ENCODE measurements around the gene LRRC9.

Gene LRRC9

GRCh38 chr14:60061371-60061770, 141.4 kb downstream of the LRRC9 start:
- no peaks in the 10 kb centered on the region for H3K9me3 ChIP-seq (ENCODE audit: control insufficient read depth, insufficient read depth, low read length)
- H3K9ac ChIP-seq (ENCODE audit: low read depth, low read length), result no peak overlapping the region
- H3K36me3 ChIP-seq (ENCODE audit: insufficient read depth, low read length), result no peaks in the 10 kb centered on the region
- H3K4me1 ChIP-seq (ENCODE audit: insufficient read depth, low read length), result no peaks in the 10 kb centered on the region

DNA sequence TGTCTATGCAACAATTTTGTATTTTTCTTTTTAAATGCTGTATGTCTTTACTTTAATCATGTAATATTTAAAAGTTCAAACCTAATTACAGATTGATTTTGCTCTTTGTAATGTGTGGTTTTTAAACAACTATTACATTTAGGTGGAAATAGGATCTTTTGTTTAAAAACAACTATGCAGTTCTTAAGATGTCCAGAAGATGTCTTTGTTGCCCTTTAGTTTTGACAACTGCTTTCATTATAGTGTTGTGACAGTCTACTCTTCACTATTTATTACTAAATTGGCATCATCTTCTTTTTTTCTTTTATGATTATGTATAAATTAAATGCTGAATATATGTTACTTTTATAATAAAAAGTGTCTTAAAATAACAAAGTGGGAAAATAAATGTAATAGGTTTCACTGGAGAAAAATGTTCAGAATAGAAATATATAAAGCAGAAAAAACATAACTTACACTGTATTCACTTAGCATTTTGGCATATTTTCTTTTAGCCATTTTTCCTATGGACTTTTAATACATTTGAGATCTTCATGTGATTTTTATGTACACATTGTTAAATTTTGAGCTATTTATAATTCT, 144.6 kb downstream of the LRRC9 start:
- Histone ChIP-seq H3K36me3 (ENCODE audit: insufficient read depth, low read length) (no peaks in the 10 kb centered on the region), H3K4me1 (ENCODE audit: insufficient read depth, low read length) (no peaks in the 10 kb centered on the region), H3K9me3 (ENCODE audit: control insufficient read depth, insufficient read depth, low read length) (no peaks in the 10 kb centered on the region), H3K9ac (ENCODE audit: low read depth, low read length) (no peak overlapping the region)

GRCh38 chr14:60067882-60068281, 147.9 kb downstream of the LRRC9 start:
- Histone ChIP-seq H3K36me3 (ENCODE audit: insufficient read depth, low read length) (no peaks in the 10 kb centered on the region), H3K9me3 (ENCODE audit: control insufficient read depth, insufficient read depth, low read length) (no peaks in the 10 kb centered on the region), H3K4me1 (ENCODE audit: insufficient read depth, low read length) (no peaks in the 10 kb centered on the region), H3K9ac (ENCODE audit: low read depth, low read length) (no peak overlapping the region)

GRCh38 chr14:60079723-60080122, 159.8 kb downstream of the LRRC9 start:
- Histone ChIP-seq H3K36me3 (ENCODE audit: insufficient read depth, low read length) (no peaks in the 10 kb centered on the region), H3K4me1 (ENCODE audit: insufficient read depth, low read length) (no peaks in the 10 kb centered on the region), H3K9ac (ENCODE audit: low read depth, low read length) (no peak overlapping the region), H3K9me3 (ENCODE audit: control insufficient read depth, insufficient read depth, low read length) (no peaks in the 10 kb centered on the region)

DNA sequence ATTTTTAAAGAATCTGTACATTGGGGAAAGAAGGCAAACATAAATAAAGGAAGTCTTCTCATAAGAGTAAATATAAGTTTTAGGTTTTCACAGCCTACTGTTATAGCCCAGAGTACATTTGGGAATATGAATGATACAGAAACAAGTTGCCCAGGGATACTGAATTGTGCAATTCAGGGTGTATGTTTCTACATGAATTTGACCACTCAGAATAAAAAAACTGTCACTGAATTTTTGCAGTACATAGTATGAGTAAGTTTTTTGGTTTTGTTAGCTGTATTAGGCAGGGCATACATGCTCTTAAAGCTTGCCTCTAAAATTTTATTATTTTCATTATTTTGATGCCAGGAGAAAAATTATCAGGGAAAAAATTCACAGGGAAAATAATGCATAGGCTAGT, 165.1 kb downstream of the LRRC9 start:
- Histone ChIP-seq H3K9ac (ENCODE audit: low read depth, low read length) (no peak overlapping the region), H3K36me3 (ENCODE audit: insufficient read depth, low read length) (no peaks in the 10 kb centered on the region), H3K4me1 (ENCODE audit: insufficient read depth, low read length) (no peaks in the 10 kb centered on the region), H3K9me3 (ENCODE audit: control insufficient read depth, insufficient read depth, low read length) (no peaks in the 10 kb centered on the region)

- Histone ChIP-seq H3K9me3 (ENCODE audit: control insufficient read depth, insufficient read depth, low read length) (no peaks in the 10 kb centered on the region), H3K4me1 (ENCODE audit: insufficient read depth, low read length) (no peaks in the 10 kb centered on the region), H3K9ac (ENCODE audit: low read depth, low read length) (no peak overlapping the region), H3K36me3 (ENCODE audit: insufficient read depth, low read length) (no peaks in the 10 kb centered on the region)
These were observed 165.7 kb downstream of the LRRC9 start for GRCh38 chr14:60085693-60086092.

DNA sequence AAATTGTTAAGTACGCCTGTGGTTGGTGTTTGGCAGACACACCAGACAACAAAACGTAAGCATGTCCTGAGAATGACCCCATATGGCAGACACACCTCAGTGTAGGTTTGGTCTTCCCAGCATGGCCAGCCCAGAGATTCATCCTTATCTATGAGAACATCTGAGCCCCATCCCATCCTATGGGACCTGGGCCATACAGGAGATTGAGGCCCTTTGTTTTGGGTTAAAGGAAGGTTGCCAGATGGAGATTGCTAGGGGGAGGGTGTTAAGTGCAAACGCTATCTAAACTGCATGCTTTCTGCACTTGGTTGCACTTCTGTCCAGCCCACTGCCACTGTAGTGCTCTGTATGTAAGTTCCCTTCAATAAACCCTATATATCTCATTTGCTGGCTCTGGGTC, 167.7 kb downstream of the LRRC9 start:
- no peaks in the 10 kb centered on the region for H3K36me3 ChIP-seq (ENCODE audit: insufficient read depth, low read length)
- H3K9me3 ChIP-seq (ENCODE audit: control insufficient read depth, insufficient read depth, low read length), result no peaks in the 10 kb centered on the region
- no peak overlapping the region for H3K9ac ChIP-seq (ENCODE audit: low read depth, low read length)
- H3K4me1 ChIP-seq (ENCODE audit: insufficient read depth, low read length), result no peaks in the 10 kb centered on the region

DNA sequence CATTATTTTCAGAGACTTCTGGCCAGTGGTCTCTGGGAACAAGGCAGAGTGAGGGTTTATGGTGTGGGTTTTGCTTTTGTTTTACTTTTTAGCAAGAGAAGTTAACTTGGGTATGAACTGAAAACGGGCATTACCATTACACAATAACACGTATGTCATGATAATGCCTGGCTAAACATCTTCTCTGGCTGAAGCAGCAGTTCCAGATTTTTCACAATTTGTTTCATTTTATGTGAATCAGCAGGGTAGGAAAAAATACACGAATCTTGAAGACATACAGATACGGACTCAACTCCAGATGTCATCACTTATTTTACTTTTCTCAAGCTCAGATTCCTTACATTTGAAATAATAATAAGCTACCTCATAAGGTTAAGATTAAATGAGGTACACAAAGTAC, 169.3 kb downstream of the LRRC9 start:
- Histone ChIP-seq H3K36me3 (ENCODE audit: insufficient read depth, low read length) (no peaks in the 10 kb centered on the region), H3K9me3 (ENCODE audit: control insufficient read depth, insufficient read depth, low read length) (no peaks in the 10 kb centered on the region), H3K4me1 (ENCODE audit: insufficient read depth, low read length) (no peaks in the 10 kb centered on the region), H3K9ac (ENCODE audit: low read depth, low read length) (no peak overlapping the region)

GRCh38 chr14:60090864-60091519, 171.0 kb downstream of the LRRC9 start:
- no peaks in the 10 kb centered on the region for H3K9me3 ChIP-seq (ENCODE audit: control insufficient read depth, insufficient read depth, low read length)
- no peaks in the 10 kb centered on the region for H3K36me3 ChIP-seq (ENCODE audit: insufficient read depth, low read length)
- peaks cover 10% of the 10 kb centered on the region; the same call in 1 of the 2 replicates for H3K4me1 ChIP-seq (ENCODE audit: insufficient read depth, low read length)
- H3K9ac ChIP-seq (ENCODE audit: low read depth, low read length), result peak overlapping the region; percentile 78

DNA sequence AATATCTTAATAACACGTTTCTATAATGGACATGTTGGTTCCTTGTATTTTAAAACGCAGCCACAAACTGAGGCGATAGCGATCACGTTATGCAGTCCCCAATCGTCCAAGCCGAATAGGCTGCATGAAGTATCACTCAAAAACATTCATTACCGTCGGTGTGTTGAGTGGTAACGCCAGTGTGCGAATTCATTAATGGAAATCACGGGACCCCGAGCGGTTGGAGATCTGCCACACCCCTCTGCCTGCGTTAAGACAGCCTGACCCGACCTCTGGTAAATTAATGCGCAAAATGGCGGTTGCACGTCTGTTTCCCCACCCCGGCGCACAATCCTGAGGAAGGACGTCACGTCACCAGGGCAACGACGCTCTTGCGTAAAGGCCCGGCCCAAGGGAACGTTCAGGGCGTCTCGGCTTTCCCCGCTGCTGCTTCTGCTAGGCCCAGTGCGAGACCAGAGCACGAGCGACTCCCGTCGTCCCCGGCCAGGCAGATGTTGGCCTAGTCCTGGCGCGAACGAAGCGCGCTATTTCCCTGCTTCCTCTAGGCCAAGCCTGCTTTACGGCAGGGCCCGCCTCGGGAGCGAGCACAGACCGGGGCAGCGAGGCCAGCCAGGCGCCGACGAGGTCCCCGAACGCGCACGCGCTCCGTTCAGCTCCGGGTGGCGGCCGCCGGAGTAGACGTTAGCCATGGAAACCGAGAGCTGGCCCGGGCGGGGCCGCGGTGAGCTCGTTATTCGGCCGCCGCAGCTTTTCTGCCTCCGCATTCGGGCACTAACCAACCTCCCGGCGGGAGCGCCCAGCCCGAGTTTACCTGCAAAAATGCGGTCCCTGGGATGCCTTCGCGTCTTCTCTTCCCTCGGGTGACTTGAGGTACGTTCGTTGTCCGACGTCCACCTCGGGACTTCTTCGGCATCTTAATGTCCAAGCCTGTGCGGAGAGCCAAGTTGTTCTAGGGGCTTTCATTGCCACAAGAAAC, 171.9 kb downstream of the LRRC9 start, which contains the start of gene PCNX4:
PCNX4 (plus strand) TSS at position 374 of the 976 bp plus-strand sequence. CDS start 15,716 bp downstream, outside the sequence.
- Histone ChIP-seq H3K4me1 (ENCODE audit: insufficient read depth, low read length) (peaks cover 10% of the 10 kb centered on the region; the same call in 1 of the 2 replicates), H3K9ac (ENCODE audit: low read depth, low read length) (peak within 1 kb of the TSS; percentile 78), H3K9me3 (ENCODE audit: control insufficient read depth, insufficient read depth, low read length) (no peaks in the 10 kb centered on the region), H3K36me3 (ENCODE audit: insufficient read depth, low read length) (no peaks in the 10 kb centered on the region)

DNA sequence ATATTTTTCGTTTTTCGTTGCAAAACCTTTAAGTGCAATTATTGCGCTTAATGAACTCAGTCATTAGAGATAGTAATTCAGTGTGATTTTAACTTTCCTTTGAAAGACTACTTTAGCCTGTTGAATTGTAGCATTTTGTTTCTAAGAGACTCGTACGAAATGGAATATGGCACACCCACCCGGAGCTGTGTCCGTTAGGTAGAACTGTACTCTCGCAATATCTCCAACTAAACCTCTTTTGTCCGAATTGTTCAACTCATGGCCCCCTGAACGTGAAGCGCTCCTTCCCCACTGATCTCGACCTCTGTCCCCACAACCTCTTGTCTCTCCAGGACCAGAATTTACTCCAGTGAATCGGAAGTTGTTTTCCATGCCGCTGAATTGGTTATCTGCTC, 172.6 kb downstream of the LRRC9 start:
- H3K9me3 ChIP-seq (ENCODE audit: control insufficient read depth, insufficient read depth, low read length), result no peaks in the 10 kb centered on the region
- H3K4me1 ChIP-seq (ENCODE audit: insufficient read depth, low read length), result peaks cover 10% of the 10 kb centered on the region; the same call in 1 of the 2 replicates
- H3K9ac ChIP-seq (ENCODE audit: low read depth, low read length), result peak overlapping the region; percentile 78

GRCh38 chr14:60093080-60093479, 173.1 kb downstream of the LRRC9 start:
- Histone ChIP-seq H3K36me3 (ENCODE audit: insufficient read depth, low read length) (no peaks in the 10 kb centered on the region), H3K9ac (ENCODE audit: low read depth, low read length) (peak overlapping the region; percentile 78), H3K9me3 (ENCODE audit: control insufficient read depth, insufficient read depth, low read length) (no peaks in the 10 kb centered on the region), H3K4me1 (ENCODE audit: insufficient read depth, low read length) (peaks cover 10% of the 10 kb centered on the region; the same call in 1 of the 2 replicates)

More for the DNA sequence above, 172.6 kb downstream of the LRRC9 start:
- no peaks in the 10 kb centered on the region for H3K36me3 ChIP-seq (ENCODE audit: insufficient read depth, low read length)

GRCh38 chr14:60093606-60094005, 173.7 kb downstream of the LRRC9 start:
- Histone ChIP-seq H3K4me1 (ENCODE audit: insufficient read depth, low read length) (peaks cover 10% of the 10 kb centered on the region; the same call in 1 of the 2 replicates), H3K9me3 (ENCODE audit: control insufficient read depth, insufficient read depth, low read length) (no peaks in the 10 kb centered on the region), H3K36me3 (ENCODE audit: insufficient read depth, low read length) (no peaks in the 10 kb centered on the region), H3K9ac (ENCODE audit: low read depth, low read length) (peak overlapping the region; percentile 78; the same call in 1 of the 2 replicates)

DNA sequence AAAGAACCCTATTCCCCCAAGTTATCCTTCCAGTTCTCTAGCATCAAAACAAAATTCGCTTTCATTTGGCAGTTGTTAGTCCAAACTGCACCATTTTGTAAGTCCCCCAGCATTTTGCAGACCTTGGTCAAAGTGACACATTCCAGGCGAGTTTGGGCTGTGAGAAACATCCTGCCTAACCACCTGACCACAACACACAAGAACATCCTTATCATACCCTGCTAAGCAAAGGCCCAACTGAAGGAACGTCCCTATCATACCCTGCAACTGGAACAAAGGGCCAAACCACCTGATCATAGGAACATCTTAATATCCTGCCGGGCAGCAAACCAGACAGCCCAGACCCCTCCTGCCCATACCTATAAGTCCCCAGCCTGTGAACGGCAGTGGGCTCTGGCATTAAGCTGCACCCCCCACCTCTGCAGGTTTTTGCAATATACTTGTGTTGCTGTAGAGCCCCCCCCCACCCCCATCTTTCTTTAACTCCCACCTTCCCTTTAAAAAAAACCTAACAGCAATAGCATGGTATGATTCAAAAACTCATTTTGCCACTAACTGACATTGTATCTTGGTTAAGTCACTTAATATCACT, 174.5 kb downstream of the LRRC9 start:
- no peaks in the 10 kb centered on the region for H3K36me3 ChIP-seq (ENCODE audit: insufficient read depth, low read length)
- peaks cover 10% of the 10 kb centered on the region; the same call in 1 of the 2 replicates for H3K4me1 ChIP-seq (ENCODE audit: insufficient read depth, low read length)
- no peaks in the 10 kb centered on the region for H3K9me3 ChIP-seq (ENCODE audit: control insufficient read depth, insufficient read depth, low read length)
- peak overlapping the region; percentile 39; the same call in 1 of the 2 replicates for H3K9ac ChIP-seq (ENCODE audit: low read depth, low read length)

All from ES-I3 (cell line).